Hematopoietic multipotent progenitor cell treated with erythropoietin and hydrocortisone succinate and interleukin-3 and kit ligand, for 6 days (in vitro differentiated cells): ENCODE data around the gene CAMSAP1.

ENCODE experiments used
- DNase-seq: peaks from one replicate; pipeline ENCODE4 v3.0.0-alpha.2; 2015

Gene CAMSAP1

DNA sequence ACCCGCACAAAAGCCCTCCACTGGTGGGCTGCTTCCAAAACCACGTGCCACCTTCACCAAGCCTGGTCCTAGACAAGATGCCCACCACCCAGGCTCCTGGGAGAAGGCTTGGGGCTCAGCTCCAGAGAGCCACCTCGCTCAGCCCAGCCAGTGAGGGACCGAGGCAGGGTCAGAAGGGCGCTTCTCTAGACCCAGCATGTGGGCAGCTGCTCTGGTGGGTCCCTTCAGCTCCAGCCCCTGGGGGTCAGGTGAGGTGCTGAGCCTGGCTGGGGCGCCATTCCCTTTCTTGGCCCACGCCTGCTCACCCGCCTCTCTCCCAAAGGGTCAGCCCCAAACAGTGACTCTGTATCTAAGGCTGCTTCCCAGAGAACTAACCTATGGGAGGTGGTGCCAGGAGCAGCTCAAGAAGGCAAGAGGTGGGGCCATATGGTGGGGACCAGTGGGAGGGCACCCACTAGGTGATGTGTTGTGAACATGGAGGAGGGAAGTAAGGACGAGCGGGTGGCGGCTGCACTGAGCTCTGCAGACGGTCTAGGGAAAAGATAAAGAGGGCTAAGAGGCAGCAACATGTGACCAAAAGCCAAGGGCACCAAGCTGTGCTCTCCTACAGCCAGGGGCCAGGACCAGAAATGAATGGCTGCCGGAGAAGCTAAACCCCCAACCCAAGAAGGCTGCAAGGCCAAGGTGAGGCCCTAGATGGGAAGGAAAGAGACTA lies 79.3 kb downstream of the CAMSAP1 start:
- DNase-seq, result peak; percentile 51

- no peak for DNase-seq
Measured at GRCh38 chr9:135827301-135827700, 80.0 kb downstream of the CAMSAP1 start.

DNA sequence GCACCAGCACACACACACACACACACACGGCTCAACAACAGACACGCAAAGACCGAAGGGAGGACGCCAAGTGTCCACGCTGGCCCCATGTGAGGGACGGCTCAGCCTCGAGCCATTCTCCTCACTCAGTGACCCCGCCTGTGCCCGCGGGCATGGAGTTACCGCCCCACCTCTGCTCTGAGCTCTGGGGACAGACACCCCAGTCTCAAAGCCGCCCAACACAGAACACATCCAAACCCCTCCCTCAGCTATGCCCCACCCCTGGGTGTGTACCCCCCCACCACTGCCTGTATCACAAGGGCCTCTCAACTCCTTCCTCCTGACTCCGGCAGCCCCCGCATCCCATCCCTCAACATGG lies 81.2 kb downstream of the CAMSAP1 start:
- DNase-seq, result no peak

DNA sequence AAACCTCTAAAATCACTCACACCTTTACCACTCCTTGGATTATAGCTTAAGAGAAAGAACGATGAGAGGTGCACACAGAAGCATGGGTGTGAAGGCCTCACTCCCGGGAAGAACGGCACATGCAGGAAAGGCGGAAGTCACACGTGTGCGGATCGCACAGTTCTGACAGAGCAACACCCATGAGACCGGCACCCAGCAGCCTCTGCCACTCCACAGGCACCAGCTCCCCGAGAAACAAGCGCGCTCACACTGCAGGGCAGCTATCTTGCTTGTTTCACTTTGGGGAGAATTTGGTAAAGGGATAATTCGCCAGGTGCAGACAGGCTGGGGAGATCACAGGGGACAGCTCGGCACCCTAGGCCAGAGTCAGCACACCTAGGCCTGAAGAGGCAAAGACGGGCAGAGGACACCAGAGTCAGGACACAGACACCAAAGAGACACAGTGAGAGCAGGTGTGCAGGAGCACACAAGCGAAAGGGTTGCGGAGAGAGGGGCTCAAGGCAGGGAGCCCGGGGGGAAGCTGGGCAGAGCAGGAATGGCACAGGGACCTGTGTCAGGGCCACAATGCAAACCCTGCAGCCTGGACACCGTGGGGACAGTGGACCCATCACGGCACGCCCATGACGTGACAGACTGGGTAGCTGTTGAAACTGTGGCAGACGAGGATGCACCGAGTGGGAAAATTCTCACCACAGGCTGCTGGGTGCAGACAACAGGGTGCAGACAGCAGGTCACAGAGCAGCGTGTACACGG lies 81.7 kb downstream of the CAMSAP1 start:
- no peak for DNase-seq

- DNase-seq, result no peak
Measured at GRCh38 chr9:135823036-135823435, 84.3 kb downstream of the CAMSAP1 start.

DNA sequence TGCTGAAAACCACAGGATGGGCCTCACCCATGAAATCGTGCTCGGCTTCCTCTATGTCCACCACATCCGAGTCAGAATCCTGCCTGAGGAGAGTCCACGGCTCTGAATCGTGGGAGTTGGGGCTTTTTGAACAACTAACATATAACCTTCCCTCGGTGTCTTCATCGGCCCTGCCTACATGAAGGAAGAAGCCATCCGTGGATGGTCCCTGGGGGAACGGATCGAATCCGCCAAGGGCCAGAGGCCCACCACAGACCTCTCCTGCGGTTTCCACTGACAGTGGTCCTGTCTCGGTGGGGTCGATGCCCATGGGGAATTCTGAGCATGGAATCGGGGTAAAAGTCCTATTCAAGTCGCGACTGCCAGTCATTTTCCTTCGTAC lies 85.0 kb downstream of the CAMSAP1 start:
- DNase-seq, result no peak

GRCh38 chr9:135821733-135822373 lies 85.5 kb downstream of the CAMSAP1 start:
- DNase-seq, result no peak

GRCh38 chr9:135821116-135821515 lies 86.2 kb downstream of the CAMSAP1 start:
- no peak for DNase-seq

GRCh38 chr9:135820661-135821060 lies 86.7 kb downstream of the CAMSAP1 start:
- DNase-seq, result no peak

DNA sequence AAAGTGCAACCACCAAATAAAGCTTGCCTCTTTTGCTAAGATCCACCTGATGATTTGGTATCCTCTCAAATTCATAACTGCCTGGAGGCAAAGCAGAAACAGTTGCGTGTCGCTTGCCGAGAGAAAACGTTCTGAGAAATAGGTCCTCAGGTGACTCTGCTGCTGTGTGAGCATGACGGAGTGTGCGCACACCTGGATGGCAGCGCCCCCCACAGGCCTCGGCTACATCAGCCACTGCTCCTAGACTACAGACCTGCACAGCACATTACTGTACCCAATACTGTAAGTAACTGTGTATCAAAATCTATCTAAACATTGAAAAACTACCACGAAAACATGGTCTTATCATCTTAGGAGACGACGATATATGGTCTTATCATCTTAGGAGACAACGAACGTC lies 87.4 kb downstream of the CAMSAP1 start:
- no peak for DNase-seq

DNA sequence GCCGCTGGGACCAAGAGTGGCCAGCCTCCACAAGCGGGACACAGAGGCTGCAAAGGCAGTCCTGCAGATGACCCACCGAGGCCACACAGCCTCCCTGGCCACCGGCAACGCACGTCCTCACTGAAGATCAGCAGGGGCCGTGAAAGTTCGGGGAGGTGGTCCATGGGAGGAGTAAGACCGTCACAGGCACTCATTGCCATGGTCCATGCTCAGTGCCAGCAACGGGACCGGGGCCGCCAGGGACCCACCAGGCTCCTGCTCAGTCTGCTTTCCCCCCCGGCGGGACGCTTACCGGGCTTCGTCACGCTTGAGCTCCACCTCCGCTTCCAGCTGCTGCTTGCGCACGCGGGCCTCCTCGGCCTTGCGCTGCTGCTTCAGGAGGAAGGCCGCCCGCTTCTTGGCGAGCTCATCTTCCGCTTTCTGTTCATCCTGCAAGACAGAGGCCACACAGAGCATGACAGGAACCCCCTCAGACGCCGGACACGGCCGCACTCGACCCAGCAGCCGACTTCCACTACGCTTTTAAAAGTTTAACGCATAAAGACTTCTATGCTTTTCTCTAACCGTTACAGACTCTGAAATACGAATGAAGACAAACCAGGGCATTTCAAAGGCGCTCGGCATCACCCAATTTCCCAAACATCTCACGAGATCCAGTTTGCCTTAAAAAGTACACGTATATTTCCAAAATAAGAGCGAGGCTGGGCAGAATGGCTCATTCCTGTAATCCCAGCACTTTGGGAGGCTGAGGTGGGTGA lies 88.4 kb downstream of the CAMSAP1 start:
- no peak for DNase-seq

GRCh38 chr9:135817951-135818717 lies 89.2 kb downstream of the CAMSAP1 start:
- no peak for DNase-seq

DNA sequence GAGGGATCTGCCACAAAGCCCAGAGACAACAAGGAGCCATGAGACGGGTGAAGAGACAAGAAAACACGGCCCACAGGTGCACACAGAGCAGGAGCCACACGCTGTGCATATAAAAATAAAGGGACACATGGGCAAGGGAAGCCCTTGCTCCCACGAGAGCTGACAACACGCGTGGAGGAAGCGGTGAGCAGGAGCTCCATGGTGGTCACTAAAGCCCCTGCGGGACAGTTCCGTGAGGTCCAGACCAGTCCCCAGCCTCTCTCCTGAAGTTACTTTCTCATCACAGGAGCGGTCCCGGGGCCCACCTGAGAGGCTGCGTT lies 90.7 kb downstream of the CAMSAP1 start:
- DNase-seq, result no peak

DNA sequence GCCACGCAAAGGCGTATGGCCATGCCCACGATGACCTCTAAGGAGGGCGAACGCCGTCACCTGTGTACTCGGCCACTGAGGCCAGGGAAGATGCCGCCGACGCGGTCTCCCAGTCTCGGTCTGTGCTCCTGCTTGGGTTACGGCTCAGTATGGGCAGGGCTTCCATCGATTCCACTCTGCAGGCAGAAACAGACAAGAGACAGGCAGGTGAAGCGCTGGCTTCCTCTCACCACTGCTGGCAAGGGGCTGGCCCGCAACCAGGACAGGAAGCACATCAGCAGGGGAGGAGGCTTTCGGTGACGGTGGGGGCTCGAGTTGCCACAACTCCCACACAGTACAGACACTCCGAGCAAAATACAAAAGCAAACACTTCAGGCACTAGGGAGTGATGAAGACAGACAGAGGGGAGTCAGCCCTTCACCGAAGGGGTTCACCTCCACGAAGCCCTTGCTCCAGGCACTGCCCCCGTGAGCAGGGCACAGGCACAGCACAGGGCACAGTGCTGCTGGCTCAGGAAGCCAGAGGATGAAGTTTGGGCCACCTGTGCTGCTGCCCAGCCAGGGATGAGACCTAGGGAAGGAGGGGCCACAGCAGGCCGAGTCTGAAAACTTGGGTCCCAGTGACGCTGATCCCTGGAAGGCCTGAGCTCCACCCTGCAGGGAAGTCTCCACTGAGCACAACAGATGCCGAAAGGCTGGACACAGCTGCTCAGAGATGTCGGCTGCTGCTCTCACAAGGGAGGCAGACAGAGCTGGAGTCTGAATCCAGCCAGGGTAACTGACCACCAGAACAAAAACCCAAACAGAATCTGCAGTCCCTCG lies 91.3 kb downstream of the CAMSAP1 start:
- DNase-seq, result no peak

DNA sequence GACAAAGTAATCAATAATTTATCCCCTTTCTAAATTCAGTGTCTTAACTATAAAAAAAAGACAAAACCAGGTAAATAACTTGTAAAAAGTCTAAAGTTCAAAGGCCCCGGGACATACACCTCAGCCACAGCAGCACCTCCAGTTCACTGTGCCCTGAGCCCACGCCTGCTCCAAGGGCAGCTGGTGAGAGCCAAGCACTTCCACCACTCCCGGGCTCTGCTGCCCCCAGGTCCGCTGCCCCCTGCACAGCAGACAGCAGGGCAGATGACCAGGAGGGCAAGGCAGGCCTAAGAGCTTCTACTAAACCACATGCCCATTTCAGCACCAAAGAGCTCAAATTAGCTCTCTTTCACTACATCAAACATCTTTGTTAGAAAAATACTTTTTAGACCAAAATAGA lies 91.9 kb downstream of the CAMSAP1 start:
- no peak for DNase-seq

DNA sequence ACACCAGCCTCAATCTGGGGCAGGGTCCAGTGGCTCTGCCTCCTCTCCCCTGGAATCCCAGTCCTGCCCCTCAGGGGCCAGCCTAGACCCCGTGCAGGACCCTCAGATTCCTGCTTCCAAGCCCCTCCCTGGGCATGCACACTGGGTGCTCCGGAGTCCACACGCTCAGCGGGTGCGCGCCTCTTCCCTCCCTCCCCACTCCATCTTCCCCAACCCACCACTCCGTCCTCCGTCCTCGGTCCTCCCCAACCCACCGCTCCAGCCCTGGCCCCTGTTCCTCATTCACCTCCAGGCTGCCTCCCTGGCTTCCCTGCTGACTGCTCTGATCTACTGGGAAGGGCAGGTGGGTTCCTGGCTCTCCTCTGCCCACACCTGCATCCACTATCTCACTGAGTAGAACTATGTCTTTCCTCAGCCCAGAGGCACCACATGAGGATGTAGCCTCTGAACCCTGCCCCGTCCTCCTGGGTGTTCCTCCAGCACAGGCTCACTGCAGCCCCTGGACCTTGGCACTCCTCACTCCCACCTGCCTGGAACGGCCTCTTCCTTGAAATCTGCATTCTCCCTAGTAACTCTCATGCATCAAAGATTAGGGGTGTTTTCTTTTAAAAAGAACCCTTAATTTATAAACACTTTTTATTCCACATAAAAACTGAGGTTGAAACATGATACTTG lies 92.8 kb downstream of the CAMSAP1 start:
- no peak for DNase-seq

DNA sequence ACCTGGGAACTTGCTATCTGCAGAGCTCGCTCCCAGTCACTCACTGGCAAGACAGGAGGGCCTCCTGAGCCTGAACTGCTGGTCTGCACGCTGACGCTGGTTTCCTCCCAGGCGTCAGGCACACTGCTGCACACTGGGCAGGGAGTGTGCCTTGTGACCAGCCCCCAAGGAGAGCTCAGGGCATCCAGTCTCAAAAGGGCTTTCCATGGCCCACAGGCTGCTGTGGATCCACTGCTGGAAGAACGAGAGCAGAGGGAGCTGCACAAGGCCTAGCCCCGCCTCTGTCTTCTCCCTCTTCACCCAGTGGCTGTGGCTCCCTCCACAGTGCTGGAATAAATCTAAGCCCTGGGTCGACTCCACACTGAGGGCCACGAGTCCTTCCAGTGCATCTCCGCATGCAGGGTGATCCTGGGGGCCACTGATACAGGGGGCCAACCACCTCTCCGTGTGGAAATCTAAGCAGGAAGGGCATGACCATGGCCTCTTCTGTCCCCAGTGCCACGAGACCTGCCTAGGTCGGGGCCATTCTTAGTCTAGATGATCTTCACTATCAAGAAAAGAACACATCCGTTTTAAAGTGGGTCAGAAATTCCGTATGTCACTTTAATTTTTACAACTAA lies 93.6 kb downstream of the CAMSAP1 start:
- DNase-seq, result no peak

- no peak for DNase-seq
Measured at GRCh38 chr9:135812961-135813360, 94.4 kb downstream of the CAMSAP1 start.

- DNase-seq, result no peak
Measured at GRCh38 chr9:135811801-135812200, 95.5 kb downstream of the CAMSAP1 start.

- no peak for DNase-seq
Measured at GRCh38 chr9:135810806-135811575, 96.4 kb downstream of the CAMSAP1 start.
